C4-2B (cell line): ENCODE data around the gene ABCC6.

Experiments
- ZFX ChIP-seq: fragments of 450-650 bp; IDR thresholded peaks from 2 replicates; pipeline ENCODE4 v1.6.1; 2017
- TF ChIP-seq, protein P1 (sequence below): fragments of 450-650 bp; conservative IDR thresholded peaks from 2 replicates; pipeline ENCODE4 v1.5.1; 2017; ENCODE audit warnings: mild to moderate bottlenecking

- TF ChIP-seq, protein P1, sequence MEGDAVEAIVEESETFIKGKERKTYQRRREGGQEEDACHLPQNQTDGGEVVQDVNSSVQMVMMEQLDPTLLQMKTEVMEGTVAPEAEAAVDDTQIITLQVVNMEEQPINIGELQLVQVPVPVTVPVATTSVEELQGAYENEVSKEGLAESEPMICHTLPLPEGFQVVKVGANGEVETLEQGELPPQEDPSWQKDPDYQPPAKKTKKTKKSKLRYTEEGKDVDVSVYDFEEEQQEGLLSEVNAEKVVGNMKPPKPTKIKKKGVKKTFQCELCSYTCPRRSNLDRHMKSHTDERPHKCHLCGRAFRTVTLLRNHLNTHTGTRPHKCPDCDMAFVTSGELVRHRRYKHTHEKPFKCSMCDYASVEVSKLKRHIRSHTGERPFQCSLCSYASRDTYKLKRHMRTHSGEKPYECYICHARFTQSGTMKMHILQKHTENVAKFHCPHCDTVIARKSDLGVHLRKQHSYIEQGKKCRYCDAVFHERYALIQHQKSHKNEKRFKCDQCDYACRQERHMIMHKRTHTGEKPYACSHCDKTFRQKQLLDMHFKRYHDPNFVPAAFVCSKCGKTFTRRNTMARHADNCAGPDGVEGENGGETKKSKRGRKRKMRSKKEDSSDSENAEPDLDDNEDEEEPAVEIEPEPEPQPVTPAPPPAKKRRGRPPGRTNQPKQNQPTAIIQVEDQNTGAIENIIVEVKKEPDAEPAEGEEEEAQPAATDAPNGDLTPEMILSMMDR, result no peak
- no peak for TF ChIP-seq ZFX
These were observed 121.7 kb downstream of the ABCC6 start for GRCh38 chr16:16101585-16101984.
